Fibroblast of skin of scalp (primary cell): ENCODE data around the gene PCDH17.

ENCODE experiments used
- DNase-seq: peaks from one replicate; pipeline ENCODE4 v3.0.0-alpha.2; 2013

PCDH17 gene

GRCh38 chr13:57739543-57740190, 108.1 kb downstream of the PCDH17 start:
- DNase-seq = no peak

GRCh38 chr13:57740719-57741118, 109.2 kb downstream of the PCDH17 start:
- no peak for DNase-seq

GRCh38 chr13:57748096-57748495, 116.6 kb downstream of the PCDH17 start:
- DNase-seq = no peak

- DNase-seq = no peak
Measured at GRCh38 chr13:57760951-57761350, 129.4 kb downstream of the PCDH17 start.

- no peak for DNase-seq
Measured at GRCh38 chr13:57763689-57764088, 132.1 kb downstream of the PCDH17 start.
